Ammon's horn (tissue), 1 donor: ENCODE measurements around the gene DHTKD1.
A peak's percentile ranks its signal among the peaks of the same experiment; 100 is the strongest.

ENCODE experiments used
- DNase-seq: peaks from one replicate; pipeline ENCODE4 v3.0.0-alpha.2; 2016; ENCODE audit warnings: low spot score

Gene DHTKD1, protein sequence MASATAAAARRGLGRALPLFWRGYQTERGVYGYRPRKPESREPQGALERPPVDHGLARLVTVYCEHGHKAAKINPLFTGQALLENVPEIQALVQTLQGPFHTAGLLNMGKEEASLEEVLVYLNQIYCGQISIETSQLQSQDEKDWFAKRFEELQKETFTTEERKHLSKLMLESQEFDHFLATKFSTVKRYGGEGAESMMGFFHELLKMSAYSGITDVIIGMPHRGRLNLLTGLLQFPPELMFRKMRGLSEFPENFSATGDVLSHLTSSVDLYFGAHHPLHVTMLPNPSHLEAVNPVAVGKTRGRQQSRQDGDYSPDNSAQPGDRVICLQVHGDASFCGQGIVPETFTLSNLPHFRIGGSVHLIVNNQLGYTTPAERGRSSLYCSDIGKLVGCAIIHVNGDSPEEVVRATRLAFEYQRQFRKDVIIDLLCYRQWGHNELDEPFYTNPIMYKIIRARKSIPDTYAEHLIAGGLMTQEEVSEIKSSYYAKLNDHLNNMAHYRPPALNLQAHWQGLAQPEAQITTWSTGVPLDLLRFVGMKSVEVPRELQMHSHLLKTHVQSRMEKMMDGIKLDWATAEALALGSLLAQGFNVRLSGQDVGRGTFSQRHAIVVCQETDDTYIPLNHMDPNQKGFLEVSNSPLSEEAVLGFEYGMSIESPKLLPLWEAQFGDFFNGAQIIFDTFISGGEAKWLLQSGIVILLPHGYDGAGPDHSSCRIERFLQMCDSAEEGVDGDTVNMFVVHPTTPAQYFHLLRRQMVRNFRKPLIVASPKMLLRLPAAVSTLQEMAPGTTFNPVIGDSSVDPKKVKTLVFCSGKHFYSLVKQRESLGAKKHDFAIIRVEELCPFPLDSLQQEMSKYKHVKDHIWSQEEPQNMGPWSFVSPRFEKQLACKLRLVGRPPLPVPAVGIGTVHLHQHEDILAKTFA

DNA sequence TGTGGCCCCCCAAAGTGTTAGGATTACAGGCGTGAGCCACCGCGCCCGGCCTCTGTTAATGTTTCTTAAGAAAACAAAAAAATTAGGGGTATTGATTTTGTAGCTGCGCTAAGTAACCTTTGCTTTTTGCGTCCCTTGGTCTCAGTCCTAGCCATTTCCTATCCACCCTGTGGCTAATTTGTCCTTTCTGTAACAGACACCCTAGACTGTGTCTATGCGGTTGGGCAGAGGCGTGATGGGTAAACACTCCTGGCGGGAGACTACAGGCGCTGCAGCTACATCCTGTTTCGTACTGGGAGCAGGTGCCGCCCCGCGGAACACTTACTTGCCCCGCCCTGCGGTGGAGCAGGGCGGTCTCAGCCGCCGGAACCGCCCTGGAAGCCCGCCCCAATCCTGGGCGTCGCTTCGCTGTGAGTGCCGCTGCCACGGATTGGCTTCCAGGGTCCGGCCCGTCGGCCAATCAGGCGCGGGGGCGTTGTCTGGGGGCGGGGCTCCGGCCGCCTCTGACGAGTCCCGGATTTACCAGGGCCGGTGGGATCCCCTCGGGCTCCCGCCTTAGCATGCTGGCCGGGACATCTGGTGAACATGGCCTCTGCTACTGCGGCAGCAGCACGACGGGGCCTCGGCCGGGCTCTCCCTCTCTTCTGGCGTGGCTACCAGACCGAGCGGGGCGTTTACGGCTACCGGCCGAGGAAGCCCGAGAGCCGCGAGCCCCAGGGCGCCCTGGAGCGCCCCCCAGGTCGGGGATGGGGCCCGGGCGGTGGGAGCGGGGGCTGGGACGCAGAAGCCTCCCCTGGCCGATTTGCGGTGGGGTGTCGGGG lies at the start of gene DHTKD1:
Gene DHTKD1 (plus strand): TSS at position 506 of the 821 bp plus-strand sequence. CDS start 80 bp downstream, at position 586.
- peak; percentile 99 for DNase-seq

DNA sequence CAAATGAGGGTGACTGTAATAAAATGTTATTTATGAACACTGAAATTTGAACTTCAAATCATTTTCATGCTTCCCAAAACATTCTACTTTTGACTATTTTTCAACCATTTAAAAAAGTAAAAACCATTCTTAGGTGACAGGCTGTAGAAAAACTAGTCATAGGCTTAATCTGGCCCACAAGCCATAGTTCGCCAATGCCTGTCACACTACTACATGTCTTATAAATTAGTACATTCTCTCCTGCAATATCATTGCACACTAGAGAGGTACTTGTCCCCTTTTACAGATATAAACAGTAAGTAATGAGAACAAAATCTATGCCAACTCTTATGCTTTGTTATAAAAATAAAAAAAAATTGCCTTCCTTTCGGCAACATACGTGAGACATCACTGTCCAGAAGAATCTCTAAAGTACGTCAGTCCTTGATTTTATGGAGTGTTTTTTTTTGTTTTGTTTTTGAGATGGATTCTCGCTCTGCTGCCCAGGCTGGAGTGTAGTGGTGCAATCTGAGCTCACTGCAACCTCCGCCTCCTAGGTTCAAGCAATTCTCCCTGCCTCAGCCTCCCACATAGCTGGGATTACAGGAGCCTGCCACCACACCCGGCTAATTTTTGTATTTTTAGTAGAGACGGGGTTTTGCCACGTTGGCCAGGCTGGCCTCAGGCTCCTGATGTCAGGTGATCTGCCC lies 49.3 kb upstream of the DHTKD1 start:
- DNase-seq: no peak

DNA sequence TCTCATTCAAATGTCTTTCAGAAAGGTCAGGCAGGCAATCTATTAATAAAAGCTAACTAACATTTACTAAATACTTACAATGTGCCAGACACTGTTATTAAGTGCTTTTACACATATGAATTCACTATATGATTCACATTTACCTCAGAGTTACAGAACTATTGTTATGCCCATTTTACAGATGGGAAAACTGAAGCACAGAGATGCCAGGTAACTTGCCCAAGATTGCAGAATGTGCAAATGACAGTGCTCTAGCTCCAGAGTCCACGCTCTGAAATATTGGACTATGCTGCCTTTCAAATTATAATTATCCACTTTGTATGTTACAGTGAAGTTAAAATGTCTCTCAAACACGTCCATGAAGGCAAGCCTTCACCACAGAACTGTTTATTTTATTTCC lies 48.2 kb upstream of the DHTKD1 start:
- no peak for DNase-seq

DNA sequence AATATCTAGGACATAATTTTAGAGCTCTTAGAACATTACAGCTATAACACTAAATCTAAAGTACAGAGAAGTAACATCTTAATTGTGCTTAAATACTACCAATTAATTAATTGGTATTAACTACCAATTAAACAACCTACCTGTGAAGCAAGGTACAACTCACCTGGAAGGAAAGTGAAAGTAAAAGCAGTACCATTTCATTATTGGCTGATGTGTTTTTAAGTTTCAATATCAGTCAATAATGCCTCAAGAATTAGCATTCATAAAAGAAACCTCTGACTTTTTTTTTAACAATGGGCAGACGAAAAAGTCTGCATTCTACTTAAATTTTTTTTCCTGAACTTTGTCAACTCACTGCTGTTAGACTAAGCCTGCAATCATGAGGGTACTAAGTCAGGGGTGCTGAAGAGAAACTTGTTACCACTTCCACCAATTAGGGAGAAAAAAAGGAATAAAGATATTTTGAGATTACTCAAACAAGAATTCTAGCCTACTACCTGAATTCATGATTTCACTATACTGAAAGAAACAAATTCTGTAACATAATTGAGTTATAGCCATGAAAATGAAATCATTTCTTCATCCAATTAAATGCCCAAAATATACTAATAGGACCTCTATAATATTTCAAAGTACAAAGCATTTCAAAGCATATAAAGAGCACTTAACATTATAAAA lies 46.0 kb upstream of the DHTKD1 start:
- no peak for DNase-seq

DNA sequence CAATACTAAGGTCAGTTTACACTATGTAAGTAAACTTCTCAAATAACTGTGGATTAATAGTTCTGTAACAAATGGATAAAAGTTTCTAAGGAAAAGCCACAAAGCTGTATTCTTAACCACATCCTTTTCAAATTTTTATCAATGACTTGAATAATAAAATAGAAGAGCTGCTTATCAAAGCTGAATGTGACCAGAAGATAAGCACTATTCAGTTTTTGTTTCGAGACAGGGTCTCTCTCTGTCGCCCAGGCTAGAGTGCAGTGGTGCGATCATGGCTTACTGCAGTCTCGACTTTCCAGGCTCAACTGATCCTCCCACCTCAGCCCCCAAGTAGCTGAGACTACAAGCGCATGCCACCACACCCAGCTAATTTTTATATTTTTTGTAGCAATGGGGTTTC lies 43.2 kb upstream of the DHTKD1 start:
- no peak for DNase-seq

- no peak for DNase-seq
These were observed 41.2 kb upstream of the DHTKD1 start for GRCh38 chr10:12027539-12027938.

DNA sequence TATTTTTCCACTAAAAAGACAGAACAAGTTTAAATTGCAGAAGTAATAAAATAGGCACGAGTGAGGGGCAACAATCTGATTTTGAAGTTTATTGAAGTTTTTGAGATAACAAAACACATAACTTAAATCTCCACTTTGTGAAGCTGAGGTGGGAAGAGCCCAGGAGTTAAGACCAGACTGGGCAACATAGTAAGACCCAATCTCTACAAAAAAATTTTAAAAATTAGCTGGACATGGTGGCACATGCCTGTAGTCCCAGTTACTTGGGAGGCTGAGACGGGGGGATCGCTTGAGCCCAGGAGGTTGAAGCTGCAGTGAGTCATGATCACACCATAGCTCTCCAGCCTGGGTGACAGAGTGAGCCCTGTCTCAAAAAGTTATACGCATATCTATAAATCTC lies 37.4 kb upstream of the DHTKD1 start:
- no peak for DNase-seq

GRCh38 chr10:12036073-12036655 lies 32.6 kb upstream of the DHTKD1 start:
- DNase-seq: no peak

DNA sequence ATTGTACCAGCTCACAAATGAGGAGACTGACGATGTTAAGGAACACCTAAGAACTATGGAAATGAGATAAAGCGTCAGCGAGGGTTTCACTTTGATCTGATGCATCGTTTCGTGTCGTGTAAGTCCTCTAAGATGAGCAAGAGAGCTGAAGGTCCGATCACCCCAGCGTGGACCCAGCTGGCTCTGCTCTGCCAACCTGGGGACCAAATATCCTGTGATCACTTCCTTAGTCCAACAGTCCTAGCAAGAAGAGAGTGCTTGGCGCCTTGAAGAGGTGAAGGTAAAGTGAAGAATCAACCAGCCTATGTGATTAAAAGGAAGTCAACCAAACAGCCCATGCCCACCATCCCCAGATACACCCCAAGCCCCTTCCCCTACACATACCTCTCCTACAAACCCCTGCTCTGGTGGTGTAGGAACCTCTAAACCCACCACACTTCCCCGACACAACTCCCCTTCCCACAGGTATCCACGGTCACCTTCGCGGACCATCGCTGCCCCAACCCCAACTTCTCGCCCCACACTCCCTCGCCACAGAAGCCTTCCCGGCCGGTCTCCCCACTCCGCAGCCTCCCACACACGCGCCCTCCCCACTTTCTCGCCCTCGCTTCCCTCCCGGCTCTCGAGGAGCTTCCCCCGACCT lies 26.9 kb upstream of the DHTKD1 start:
- DNase-seq: peak; percentile 16

- no peak for DNase-seq
These were observed 26.4 kb upstream of the DHTKD1 start for GRCh38 chr10:12042409-12042796.

GRCh38 chr10:12042797-12043651 lies 25.7 kb upstream of the DHTKD1 start, which contains the start of gene UPF2:
UPF2 (minus strand) TSS chr10:12042809; CDS start chr10:12035423, 7,386 bp downstream.
- peak; percentile 97 for DNase-seq

DNA sequence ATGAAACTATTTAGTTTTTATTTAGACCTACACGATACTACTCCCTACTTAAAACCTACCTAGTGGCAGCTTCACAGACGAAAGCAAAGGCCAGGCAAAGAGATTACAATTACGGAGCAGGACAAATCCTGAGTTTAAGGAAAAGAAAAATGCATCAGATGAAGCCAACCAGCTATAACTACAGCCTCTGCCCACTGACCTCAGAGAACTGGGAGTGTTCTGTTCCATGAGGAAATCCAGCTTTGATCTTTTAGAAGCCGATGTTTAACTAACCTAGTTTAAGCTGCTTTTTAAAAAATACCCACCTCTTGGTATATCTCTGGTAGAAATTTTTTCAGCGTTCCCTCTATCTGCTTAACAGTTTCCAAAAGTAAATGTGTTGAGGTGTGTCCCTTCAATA lies 23.2 kb upstream of the DHTKD1 start:
- DNase-seq: no peak

- no peak for DNase-seq
These were observed 20.2 kb upstream of the DHTKD1 start for GRCh38 chr10:12048547-12048946.

DNA sequence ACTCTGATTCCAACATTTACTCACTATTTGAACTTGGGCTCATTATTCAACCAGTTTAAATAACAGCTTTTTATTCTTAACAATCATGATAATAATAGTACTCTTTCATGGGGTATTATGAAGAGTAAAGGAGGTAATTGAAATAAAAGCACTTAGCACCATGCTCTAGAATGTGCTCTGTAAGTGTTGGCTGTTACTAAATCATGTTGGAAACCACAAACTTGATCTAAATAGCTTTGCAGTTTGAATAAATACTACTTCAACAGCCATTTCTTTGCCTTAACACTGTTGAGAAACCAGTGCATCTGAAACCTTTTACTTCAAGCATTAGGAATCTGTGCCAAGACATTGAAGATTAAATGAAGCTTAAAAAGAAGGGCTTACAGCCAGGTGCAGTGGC lies 18.2 kb upstream of the DHTKD1 start:
- no peak for DNase-seq

GRCh38 chr10:12051241-12051640 lies 17.5 kb upstream of the DHTKD1 start:
- peak; percentile 18 for DNase-seq

- DNase-seq: no peak
These were observed 13.0 kb upstream of the DHTKD1 start for GRCh38 chr10:12055732-12056131.

- DNase-seq: no peak
These were observed 12.0 kb upstream of the DHTKD1 start for GRCh38 chr10:12056748-12057147.

DNA sequence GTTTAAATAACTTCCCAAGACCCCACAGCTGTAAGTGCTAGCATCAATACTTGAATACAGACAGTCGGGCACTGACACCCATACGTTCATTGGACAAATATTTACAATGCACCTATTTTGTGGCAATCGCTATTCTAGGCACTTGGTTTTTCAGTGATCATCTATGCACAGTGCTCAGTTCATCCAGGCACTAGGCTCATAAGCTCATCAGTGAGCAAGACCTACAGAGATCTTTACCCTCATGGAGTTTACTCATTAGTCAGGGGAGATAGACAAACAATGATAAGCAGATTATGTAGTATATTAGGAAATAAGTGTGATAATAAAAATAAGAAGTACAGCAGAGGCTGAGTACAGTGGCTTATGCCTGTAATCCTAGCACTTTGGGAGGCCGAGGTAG lies 7.6 kb upstream of the DHTKD1 start:
- DNase-seq: no peak
